GM21381 (cell line): Measurements from ENCODE around the gene ANKRD40CL.

Experiments
- ATAC-seq: cut with Tn5 transposase; IDR thresholded peaks from one replicate; pipeline ENCODE4 v1.9.1; 2021; ENCODE audit warnings: mild to moderate bottlenecking, moderate library complexity; ENCODE audit not compliant: unreplicated experiment

The ANKRD40CL gene

DNA sequence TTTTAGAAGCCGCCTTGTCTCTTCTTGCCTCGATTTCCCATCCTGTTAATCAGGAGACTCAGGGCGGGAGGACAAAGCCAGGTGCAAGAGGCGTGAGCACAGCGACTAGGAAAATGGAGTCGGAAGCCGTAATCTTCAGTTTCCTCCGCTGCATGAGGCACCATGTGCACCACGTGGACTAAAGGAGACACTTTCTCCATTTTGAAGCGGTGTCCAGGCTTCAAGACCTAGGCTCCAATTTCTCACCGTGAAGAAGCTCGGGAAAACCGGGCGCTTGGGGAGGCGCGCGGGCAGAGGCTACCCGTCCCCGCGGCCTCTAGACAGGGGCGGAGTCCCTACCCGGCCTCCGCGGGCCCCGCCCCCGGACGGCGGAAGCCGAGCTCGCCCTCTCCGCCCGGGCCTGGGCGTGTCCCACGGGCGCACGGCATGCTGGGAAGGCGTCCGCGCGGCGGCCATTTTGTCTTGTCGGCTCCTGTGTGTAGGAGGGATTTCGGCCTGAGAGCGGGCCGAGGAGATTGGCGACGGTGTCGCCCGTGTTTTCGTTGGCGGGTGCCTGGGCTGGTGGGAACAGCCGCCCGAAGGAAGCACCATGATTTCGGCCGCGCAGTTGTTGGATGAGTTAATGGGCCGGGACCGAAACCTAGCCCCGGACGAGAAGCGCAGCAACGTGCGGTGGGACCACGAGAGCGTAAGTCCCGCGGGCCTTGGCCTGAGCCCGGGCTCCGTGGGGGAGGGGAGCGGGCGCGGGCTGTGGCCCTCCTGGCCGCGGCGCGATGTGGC, 48.0 kb downstream of the ANKRD40CL start, which contains the start of gene LUC7L3:
LUC7L3 (plus strand) TSS at position 460 of the 780 bp plus-strand sequence; CDS start at position 590, 130 bp downstream.
- peak; percentile 89 for ATAC-seq

DNA sequence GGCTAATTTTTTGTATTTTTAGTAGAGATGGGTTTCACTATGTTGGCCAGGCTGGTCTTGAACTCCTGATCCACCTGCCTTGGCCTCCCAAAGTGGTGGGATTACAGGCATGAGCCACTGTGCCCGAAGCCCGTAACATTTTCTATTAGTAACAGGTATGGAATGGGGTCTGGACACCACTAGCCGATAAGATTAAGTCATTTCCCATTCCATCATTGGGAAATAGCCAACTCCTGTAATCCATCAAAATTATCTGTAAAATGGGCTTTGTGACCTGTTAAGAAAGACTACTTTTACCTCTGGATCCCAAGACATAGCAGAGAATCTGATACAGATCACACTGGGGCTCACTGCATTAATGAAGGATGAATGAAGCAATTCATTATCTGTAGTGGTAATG, 51.8 kb downstream of the ANKRD40CL start:
- no peak for ATAC-seq

DNA sequence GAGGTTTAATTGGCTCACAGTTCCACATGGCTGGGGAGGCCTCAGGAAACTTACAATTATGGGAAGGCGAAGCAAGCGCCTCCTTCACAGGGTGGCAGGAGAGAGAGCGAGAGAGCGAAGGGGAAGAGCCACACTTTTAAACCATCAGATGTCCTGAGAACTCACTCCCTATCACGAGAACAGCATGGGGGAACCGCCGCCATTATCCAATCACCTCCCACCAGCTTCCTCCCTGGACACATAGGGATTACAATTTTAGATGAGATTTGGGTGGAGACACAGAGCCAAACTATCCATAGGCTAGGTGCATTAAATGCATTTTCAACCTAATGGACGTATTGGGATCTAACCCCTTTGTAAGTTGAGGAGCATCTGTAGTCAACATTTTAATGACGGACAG, 54.7 kb downstream of the ANKRD40CL start:
- ATAC-seq, result no peak
